ENCODE measurements around the gene KRI1.

The KRI1 gene

GRCh38 chr19:10514211-10515145 lies 51.3 kb downstream of the KRI1 start:
- Histone ChIP-seq H3K9me3 (ENCODE audit: low read depth, low read length) (no peaks in the 10 kb centered on the region), H3K4me3 (no peak overlapping the region), H3K36me3 (ENCODE audit: insufficient read depth, low read length) (no peaks in the 10 kb centered on the region; the same call in 1 of the 2 replicates), H3K27ac (no peak overlapping the region), H3K9ac (ENCODE audit: insufficient read length) (no peak overlapping the region)
- TF ChIP-seq POLR2AphosphoS5 (IDR thresholded peaks at IDR 0.05; ENCODE audit: borderline replicate concordance, low read depth, low read length) (no peak), EZH2 (IDR thresholded peaks at IDR 0.05) (no peak), FOXP2 (optimal IDR thresholded peaks at IDR 0.05; ENCODE audit: control extremely low read depth, extremely low read length, insufficient read depth) (no peak)
- DNase-seq (ENCODE audit: low read depth, low spot score), result no peak

GRCh38 chr19:10513223-10513622 lies 52.6 kb downstream of the KRI1 start:
- no peak for TF ChIP-seq EZH2 (IDR thresholded peaks at IDR 0.05)
- TF ChIP-seq POLR2AphosphoS5 (IDR thresholded peaks at IDR 0.05; ENCODE audit: borderline replicate concordance, low read depth, low read length), result no peak
- no peak for TF ChIP-seq FOXP2 (optimal IDR thresholded peaks at IDR 0.05; ENCODE audit: control extremely low read depth, extremely low read length, insufficient read depth)
- H3K27ac ChIP-seq, result no peak overlapping the region
- H3K9ac ChIP-seq (ENCODE audit: insufficient read length), result no peak overlapping the region
- no peak overlapping the region for H3K4me3 ChIP-seq
- H3K9me3 ChIP-seq (ENCODE audit: low read depth, low read length), result no peaks in the 10 kb centered on the region
- DNase-seq (ENCODE audit: low read depth, low spot score), result no peak
- no peaks in the 10 kb centered on the region; the same call in 1 of the 2 replicates for H3K36me3 ChIP-seq (ENCODE audit: insufficient read depth, low read length)

GRCh38 chr19:10510301-10510802 lies 55.5 kb downstream of the KRI1 start:
- no peak overlapping the region for H3K27ac ChIP-seq
- no peaks in the 10 kb centered on the region; the same call in 1 of the 2 replicates for H3K36me3 ChIP-seq (ENCODE audit: insufficient read depth, low read length)
- DNase-seq (ENCODE audit: low read depth, low spot score), result no peak
- H3K9me3 ChIP-seq (ENCODE audit: low read depth, low read length), result no peaks in the 10 kb centered on the region
- H3K9ac ChIP-seq (ENCODE audit: insufficient read length), result no peak overlapping the region
- H3K4me3 ChIP-seq, result no peak overlapping the region
- TF ChIP-seq EZH2 (IDR thresholded peaks at IDR 0.05) (no peak), FOXP2 (optimal IDR thresholded peaks at IDR 0.05; ENCODE audit: control extremely low read depth, extremely low read length, insufficient read depth) (no peak), POLR2AphosphoS5 (IDR thresholded peaks at IDR 0.05; ENCODE audit: borderline replicate concordance, low read depth, low read length) (no peak)

- no peak for TF ChIP-seq POLR2AphosphoS5 (IDR thresholded peaks at IDR 0.05; ENCODE audit: borderline replicate concordance, low read depth, low read length)
- TF ChIP-seq EZH2 (IDR thresholded peaks at IDR 0.05), result no peak
- TF ChIP-seq FOXP2 (optimal IDR thresholded peaks at IDR 0.05; ENCODE audit: control extremely low read depth, extremely low read length, insufficient read depth), result no peak
- Histone ChIP-seq H3K9me3 (ENCODE audit: low read depth, low read length) (no peaks in the 10 kb centered on the region), H3K9ac (ENCODE audit: insufficient read length) (no peak overlapping the region), H3K27ac (no peak overlapping the region), H3K36me3 (ENCODE audit: insufficient read depth, low read length) (no peaks in the 10 kb centered on the region; the same call in 1 of the 2 replicates), H3K4me3 (no peak overlapping the region)
- DNase-seq (ENCODE audit: low read depth, low spot score), result no peak
Measured at GRCh38 chr19:10508707-10509106, 57.1 kb downstream of the KRI1 start.

GRCh38 chr19:10508036-10508435 lies 57.8 kb downstream of the KRI1 start:
- Histone ChIP-seq H3K9me3 (ENCODE audit: low read depth, low read length) (no peaks in the 10 kb centered on the region), H3K4me3 (no peak overlapping the region), H3K27ac (no peak overlapping the region), H3K9ac (ENCODE audit: insufficient read length) (no peak overlapping the region), H3K36me3 (ENCODE audit: insufficient read depth, low read length) (no peaks in the 10 kb centered on the region)
- no peak for DNase-seq (ENCODE audit: low read depth, low spot score)
- no peak for TF ChIP-seq FOXP2 (optimal IDR thresholded peaks at IDR 0.05; ENCODE audit: control extremely low read depth, extremely low read length, insufficient read depth)
- no peak for TF ChIP-seq EZH2 (IDR thresholded peaks at IDR 0.05)
- no peak for TF ChIP-seq POLR2AphosphoS5 (IDR thresholded peaks at IDR 0.05; ENCODE audit: borderline replicate concordance, low read depth, low read length)

- no peak overlapping the region for H3K9ac ChIP-seq (ENCODE audit: insufficient read length)
- no peak overlapping the region for H3K4me3 ChIP-seq
- H3K27ac ChIP-seq, result no peak overlapping the region
- no peaks in the 10 kb centered on the region for H3K36me3 ChIP-seq (ENCODE audit: insufficient read depth, low read length)
- no peak for TF ChIP-seq FOXP2 (optimal IDR thresholded peaks at IDR 0.05; ENCODE audit: control extremely low read depth, extremely low read length, insufficient read depth)
- no peak for TF ChIP-seq POLR2AphosphoS5 (IDR thresholded peaks at IDR 0.05; ENCODE audit: borderline replicate concordance, low read depth, low read length)
- TF ChIP-seq EZH2 (IDR thresholded peaks at IDR 0.05), result no peak
- DNase-seq (ENCODE audit: low read depth, low spot score), result peak; percentile 32
- H3K9me3 ChIP-seq (ENCODE audit: low read depth, low read length), result no peaks in the 10 kb centered on the region
Measured at GRCh38 chr19:10505583-10506229, 60.1 kb downstream of the KRI1 start.

Measured in SK-N-MC (cell line).